Body of pancreas (tissue), 4 donors: Measurements from ENCODE around the gene AKIRIN1. TPM values are rescaled to one million over a fixed set of nuclear protein-coding genes. Genes with fewer than 3 reads are reported as not detected.

Experiments used
- ATAC-seq: fragments of 150-250 bp; one replicate; pipeline ENCODE4 v1.9.1; 2016
- DNase-seq, 4 donors: peaks; one replicate each; pipeline ENCODE4 v3.0.0-alpha.2; 2019
- H3K27ac ChIP-seq, 4 donors: fragments of 200-600 bp; sonication (generic); 1 replicate in 3 of 4; 2 replicates in 1 of 4; pipeline versions ENCODE4 v1.5.1 to v1.6.1; 2016 to 2019; ENCODE audit warnings: mild to moderate bottlenecking in 1 of 4, mixed read lengths in 1 of 4, moderate library complexity in 1 of 4
- H3K27me3 ChIP-seq, 2 donors: fragments of 200-600 bp; sonication (generic); one replicate each; pipeline ENCODE4 v1.6.0; 2016; ENCODE audit warnings: mild to moderate bottlenecking in 1 of 2
- H3K36me3 ChIP-seq, 2 donors: fragments of 200-600 bp; sonication (generic); replicated peaks in 1 of 2; 2 replicates each; pipeline ENCODE4 v1.5.1; 2016; ENCODE audit warnings: low read depth in 2 of 2; ENCODE audit not compliant: insufficient read depth in 1 of 2
- H3K4me1 ChIP-seq: fragments of 200-600 bp; sonication (generic); one replicate; pipeline ENCODE4 v1.6.0; 2016
- H3K4me3 ChIP-seq, 2 donors: fragments of 200-600 bp; sonication (generic); 1 replicate in 1 of 2; 2 replicates in 1 of 2; pipeline ENCODE4 v1.5.1; 2016 to 2019
- H3K9me3 ChIP-seq, 3 donors: fragments of 200-600 bp; sonication (generic); 1 replicate in 2 of 3; 2 replicates in 1 of 3; pipeline ENCODE4 v1.5.1; 2016
- POLR2A ChIP-seq, 3 donors: fragments of 450-650 bp; IDR thresholded peaks; one replicate each; pipeline ENCODE4 v1.6.1; 2016; ENCODE audit warnings: antibody characterized with exemption in 3 of 3, mild to moderate bottlenecking in 2 of 3
- WGBS, 2 donors: methylation state at CpG; one replicate each; pipeline ENCODE4 v1.1.5; 2017; 5-methylcytosine and 5-hydroxymethylcytosine counted together
- intact Hi-C: fragments of 100-400 bp; cut with DNase I; formaldehyde crosslinking; loops from one replicate; pipeline ENCODE4 v1.15.1; 2023
- total RNA-seq, 2 donors: library from RNA; depleted of rRNA; stranded (reverse); fragments of >200 nt; gene quantifications; one replicate each; pipeline ENCODE4 v1.1.0, GENCODE V29; 2016
- TF ChIP-seq, protein P1 (sequence below), 7 experiments: fragments of 450-650 bp in 4 of 7; fragments of 200-600 bp in 3 of 7; sonication (generic) in 3 of 7; IDR thresholded peaks; one replicate each; pipeline ENCODE4 v1.5.1; 2016 to 2019; ENCODE audit warnings: antibody characterized with exemption in 7 of 7

Gene AKIRIN1
- total RNA-seq, 2 donors from 2014 or later, result 17.8 to 20.5 TPM

DNA sequence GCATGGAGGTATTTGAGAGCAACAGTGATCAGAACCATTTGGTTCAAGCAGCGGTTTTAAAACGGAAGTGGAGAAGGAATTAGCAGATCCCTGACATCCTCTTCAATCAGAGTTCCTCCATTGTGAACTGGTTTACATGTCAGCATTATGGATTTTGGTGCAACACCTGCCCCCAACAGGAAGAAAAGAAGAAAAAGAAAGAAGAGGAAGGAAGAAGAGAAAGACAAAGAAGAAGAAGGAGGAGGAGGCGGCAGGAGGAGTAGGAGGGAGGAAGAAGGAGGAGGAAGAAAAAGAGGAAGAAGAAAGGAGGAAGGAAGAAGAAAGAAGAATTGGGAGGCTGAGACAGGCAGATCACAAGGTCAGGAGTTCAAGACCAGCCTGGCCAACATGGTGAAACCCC is 52.4 kb downstream of the AKIRIN1 start:
- Histone ChIP-seq H3K4me1 (no peaks in the 10 kb centered on the region), H3K27ac (no peak overlapping the region), H3K27me3 (no peaks in the 10 kb centered on the region), H3K36me3 (peaks cover 0 to 3% of the 10 kb centered on the region in 2 donors), H3K4me3 (no peak overlapping the region), H3K9me3 (no peaks in the 10 kb centered on the region)
- ATAC-seq (no peak), DNase-seq (no peak)
- intact Hi-C loops, result no loop called here
- TF ChIP-seq POLR2A (IDR thresholded peaks at IDR 0.05), result no peak
- TF ChIP-seq, protein P1, sequence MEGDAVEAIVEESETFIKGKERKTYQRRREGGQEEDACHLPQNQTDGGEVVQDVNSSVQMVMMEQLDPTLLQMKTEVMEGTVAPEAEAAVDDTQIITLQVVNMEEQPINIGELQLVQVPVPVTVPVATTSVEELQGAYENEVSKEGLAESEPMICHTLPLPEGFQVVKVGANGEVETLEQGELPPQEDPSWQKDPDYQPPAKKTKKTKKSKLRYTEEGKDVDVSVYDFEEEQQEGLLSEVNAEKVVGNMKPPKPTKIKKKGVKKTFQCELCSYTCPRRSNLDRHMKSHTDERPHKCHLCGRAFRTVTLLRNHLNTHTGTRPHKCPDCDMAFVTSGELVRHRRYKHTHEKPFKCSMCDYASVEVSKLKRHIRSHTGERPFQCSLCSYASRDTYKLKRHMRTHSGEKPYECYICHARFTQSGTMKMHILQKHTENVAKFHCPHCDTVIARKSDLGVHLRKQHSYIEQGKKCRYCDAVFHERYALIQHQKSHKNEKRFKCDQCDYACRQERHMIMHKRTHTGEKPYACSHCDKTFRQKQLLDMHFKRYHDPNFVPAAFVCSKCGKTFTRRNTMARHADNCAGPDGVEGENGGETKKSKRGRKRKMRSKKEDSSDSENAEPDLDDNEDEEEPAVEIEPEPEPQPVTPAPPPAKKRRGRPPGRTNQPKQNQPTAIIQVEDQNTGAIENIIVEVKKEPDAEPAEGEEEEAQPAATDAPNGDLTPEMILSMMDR (IDR thresholded peaks at IDR 0.05), result no peak
- 70 to 97% methylated on average over 3 of the region's 3 CpGs for WGBS, 2 donors

DNA sequence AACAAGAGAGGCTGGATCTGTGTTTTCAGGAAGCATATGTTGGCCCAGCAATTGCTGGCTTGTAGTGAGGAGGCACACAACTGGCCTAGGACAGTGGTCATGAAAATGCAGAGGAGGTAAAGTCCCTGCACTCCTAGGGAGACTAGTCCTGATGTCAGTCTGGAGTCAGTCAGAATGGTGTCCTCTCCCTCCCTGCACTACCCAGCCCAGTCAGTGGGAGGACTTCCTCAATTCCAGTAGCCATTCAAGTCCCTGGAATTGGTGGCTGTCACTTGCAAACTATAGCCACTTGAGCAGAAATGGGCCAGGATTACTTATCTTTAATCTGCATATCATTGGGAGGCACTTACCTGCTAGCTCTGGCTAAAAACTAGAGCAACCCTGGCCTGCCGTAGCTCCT is 53.7 kb downstream of the AKIRIN1 start:
- no peak overlapping the region for H3K4me3 ChIP-seq
- no peak overlapping the region for H3K27ac ChIP-seq
- ATAC-seq (no peak), DNase-seq (no peak)
- TF ChIP-seq, protein P1 (IDR thresholded peaks at IDR 0.05), result no peak
- TF ChIP-seq POLR2A (IDR thresholded peaks at IDR 0.05), result no peak
- intact Hi-C loops, result no loop called here
- no peaks in the 10 kb centered on the region for H3K9me3 ChIP-seq
- H3K27me3 ChIP-seq, result no peaks in the 10 kb centered on the region
- peaks cover 0 to 3% of the 10 kb centered on the region in 2 donors for H3K36me3 ChIP-seq
- no peaks in the 10 kb centered on the region for H3K4me1 ChIP-seq
- WGBS, 2 donors, result 77 to 100% methylated on average over 1 of the region's 1 CpG

DNA sequence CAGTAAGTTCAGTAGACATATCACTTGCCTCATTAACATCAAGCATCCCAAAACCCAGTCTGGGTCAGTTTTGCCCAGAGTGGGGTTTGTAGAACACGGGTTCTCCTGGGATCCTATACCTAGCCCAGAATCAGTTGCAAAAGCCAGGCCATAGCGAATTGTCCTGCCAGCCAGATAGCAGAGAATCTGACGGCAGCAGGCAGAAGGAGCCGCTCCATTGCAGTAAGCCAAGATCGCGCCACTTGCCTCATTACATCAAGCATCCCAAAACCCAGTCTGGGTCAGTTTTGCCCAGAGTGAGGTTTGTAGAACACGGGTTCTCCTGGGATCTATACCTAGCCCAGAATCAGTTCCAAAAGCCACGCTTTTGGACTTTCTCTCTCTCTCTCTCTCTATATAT is 54.2 kb downstream of the AKIRIN1 start:
- 82 to 87% methylated on average over 6 to 8 of the region's 8 CpGs for WGBS, 2 donors

DNA sequence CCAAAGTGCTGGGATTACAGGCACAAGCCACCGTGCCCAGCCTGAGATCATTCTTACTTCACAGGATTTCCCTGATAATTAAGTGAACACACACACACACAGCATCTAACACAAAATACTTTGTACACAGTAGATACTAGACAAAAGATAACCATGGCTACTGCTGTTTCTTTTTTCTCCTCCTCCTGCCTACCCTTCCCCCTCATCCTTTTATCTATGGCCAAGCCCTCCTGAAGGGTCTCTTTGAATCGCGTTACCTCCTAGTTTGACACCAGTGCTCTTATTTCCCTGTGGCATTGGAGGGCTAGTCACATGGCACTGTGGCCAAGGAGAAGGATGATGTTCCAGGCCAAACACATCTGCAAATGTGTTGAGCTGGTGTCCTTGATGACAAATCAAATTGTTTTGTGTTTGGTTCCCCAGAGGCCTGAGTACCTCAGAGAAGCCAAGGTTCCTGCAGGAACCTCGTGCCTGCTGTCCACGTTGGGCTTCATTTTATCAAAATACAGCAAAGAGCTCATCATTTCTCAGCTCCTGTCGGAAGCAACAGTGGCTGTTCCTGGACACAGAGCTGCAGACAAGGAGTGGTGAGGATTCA is 55.6 kb downstream of the AKIRIN1 start:
- Histone ChIP-seq H3K9me3 (no peaks in the 10 kb centered on the region), H3K27me3 (no peaks in the 10 kb centered on the region), H3K36me3 (no peaks in the 10 kb centered on the region), H3K4me1 (no peaks in the 10 kb centered on the region), H3K4me3 (no peak overlapping the region), H3K27ac (peak overlapping the region in 1 of 4 donors; percentile 41)
- intact Hi-C loops, result no loop called here
- 72 to 73% methylated on average over 6 of the region's 6 CpGs for WGBS, 2 donors
- DNase-seq (no peak), ATAC-seq (no peak)
- TF ChIP-seq, protein P1 (IDR thresholded peaks at IDR 0.05), result no peak

More for the DNA sequence above, 54.2 kb downstream of the AKIRIN1 start:
- ATAC-seq (no peak), DNase-seq (no peak)
- no peaks in the 10 kb centered on the region for H3K27me3 ChIP-seq
- no peak overlapping the region for H3K4me3 ChIP-seq
- intact Hi-C loops, result no loop called here
- no peaks in the 10 kb centered on the region for H3K4me1 ChIP-seq
- no peak for TF ChIP-seq POLR2A (IDR thresholded peaks at IDR 0.05)
- TF ChIP-seq, protein P1 (IDR thresholded peaks at IDR 0.05), result no peak
- no peaks in the 10 kb centered on the region for H3K9me3 ChIP-seq
- no peak overlapping the region for H3K27ac ChIP-seq
- peaks cover 0 to 3% of the 10 kb centered on the region in 2 donors for H3K36me3 ChIP-seq
